ENCODE data around the gene PPP1R3C. TPM values are rescaled to one million over a fixed set of nuclear protein-coding genes. Genes with fewer than 3 reads are reported as not detected.

PPP1R3C gene
- total and polyA plus RNA-seq, 4 donors: 25.5 to 76.1 (median 31.0) TPM

DNA sequence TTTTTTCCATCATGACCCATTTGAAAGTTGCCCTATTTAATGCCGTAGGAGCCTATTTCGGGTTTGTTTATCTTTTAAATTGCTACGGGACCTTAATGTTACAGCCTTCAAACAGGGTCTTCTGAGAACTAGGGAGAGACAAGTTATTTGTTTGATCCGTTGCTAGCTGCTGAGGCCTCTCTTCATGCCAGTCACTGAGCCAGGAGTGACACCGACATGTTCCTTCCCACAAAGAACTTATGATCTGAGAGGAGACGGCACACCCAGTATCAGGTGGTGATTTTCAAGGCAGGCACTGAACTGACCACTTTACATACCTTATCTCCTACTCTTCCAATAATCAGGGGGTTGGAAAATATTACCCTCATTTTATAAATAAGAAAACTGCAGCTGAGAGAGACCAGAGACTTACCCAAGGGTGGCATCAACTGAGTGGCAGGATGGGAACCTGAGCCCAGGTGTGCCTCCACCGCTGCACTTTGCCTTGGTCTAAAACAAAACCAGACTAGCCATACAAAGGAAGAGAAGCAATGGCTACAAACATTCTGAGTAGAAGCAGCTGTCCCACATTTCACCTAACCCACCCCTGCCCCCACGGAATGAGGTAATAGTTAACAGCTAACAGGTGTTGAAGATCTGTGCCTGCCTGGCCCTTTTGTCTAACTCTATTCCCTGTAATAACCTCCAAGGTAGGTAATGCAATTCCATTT is 40.5 kb downstream of the PPP1R3C start:
- Histone ChIP-seq H3K36me3 (ENCODE audit: control insufficient read depth in 4 of 4, insufficient read depth in 3 of 4, low read depth in 1 of 4, low read length in 3 of 4) (no peaks in the 10 kb centered on the region), H3K4me1 (ENCODE audit: control insufficient read depth in 4 of 4, insufficient read depth in 4 of 4, low read length in 3 of 4) (no peaks in the 10 kb centered on the region), H3K4me3 (ENCODE audit: low read depth in 1 of 3, low read length in 3 of 3) (no peak overlapping the region), H3K27ac (ENCODE audit: low read depth in 1 of 2, low read length in 2 of 2) (peak overlapping the region in 1 of 2 donors; percentile 5), H3K27me3 (ENCODE audit: control insufficient read depth in 4 of 4, insufficient read depth in 4 of 4, low read length in 3 of 4) (no peaks in the 10 kb centered on the region), H3K9me3 (ENCODE audit: control insufficient read depth in 4 of 4, low read length in 3 of 4) (no peaks in the 10 kb centered on the region), H3K9ac (ENCODE audit: low read depth in 1 of 2, low read length in 2 of 2) (no peak overlapping the region)
- 81% methylated on average over 8 of the region's 8 CpGs for WGBS
- TF ChIP-seq, protein P1, sequence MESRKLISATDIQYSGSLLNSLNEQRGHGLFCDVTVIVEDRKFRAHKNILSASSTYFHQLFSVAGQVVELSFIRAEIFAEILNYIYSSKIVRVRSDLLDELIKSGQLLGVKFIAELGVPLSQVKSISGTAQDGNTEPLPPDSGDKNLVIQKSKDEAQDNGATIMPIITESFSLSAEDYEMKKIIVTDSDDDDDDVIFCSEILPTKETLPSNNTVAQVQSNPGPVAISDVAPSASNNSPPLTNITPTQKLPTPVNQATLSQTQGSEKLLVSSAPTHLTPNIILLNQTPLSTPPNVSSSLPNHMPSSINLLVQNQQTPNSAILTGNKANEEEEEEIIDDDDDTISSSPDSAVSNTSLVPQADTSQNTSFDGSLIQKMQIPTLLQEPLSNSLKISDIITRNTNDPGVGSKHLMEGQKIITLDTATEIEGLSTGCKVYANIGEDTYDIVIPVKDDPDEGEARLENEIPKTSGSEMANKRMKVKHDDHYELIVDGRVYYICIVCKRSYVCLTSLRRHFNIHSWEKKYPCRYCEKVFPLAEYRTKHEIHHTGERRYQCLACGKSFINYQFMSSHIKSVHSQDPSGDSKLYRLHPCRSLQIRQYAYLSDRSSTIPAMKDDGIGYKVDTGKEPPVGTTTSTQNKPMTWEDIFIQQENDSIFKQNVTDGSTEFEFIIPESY (IDR thresholded peaks at IDR 0.05): no peak
- TF ChIP-seq SP1 (IDR thresholded peaks at IDR 0.05): no peak
- TF ChIP-seq, protein P2, sequence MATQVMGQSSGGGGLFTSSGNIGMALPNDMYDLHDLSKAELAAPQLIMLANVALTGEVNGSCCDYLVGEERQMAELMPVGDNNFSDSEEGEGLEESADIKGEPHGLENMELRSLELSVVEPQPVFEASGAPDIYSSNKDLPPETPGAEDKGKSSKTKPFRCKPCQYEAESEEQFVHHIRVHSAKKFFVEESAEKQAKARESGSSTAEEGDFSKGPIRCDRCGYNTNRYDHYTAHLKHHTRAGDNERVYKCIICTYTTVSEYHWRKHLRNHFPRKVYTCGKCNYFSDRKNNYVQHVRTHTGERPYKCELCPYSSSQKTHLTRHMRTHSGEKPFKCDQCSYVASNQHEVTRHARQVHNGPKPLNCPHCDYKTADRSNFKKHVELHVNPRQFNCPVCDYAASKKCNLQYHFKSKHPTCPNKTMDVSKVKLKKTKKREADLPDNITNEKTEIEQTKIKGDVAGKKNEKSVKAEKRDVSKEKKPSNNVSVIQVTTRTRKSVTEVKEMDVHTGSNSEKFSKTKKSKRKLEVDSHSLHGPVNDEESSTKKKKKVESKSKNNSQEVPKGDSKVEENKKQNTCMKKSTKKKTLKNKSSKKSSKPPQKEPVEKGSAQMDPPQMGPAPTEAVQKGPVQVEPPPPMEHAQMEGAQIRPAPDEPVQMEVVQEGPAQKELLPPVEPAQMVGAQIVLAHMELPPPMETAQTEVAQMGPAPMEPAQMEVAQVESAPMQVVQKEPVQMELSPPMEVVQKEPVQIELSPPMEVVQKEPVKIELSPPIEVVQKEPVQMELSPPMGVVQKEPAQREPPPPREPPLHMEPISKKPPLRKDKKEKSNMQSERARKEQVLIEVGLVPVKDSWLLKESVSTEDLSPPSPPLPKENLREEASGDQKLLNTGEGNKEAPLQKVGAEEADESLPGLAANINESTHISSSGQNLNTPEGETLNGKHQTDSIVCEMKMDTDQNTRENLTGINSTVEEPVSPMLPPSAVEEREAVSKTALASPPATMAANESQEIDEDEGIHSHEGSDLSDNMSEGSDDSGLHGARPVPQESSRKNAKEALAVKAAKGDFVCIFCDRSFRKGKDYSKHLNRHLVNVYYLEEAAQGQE (IDR thresholded peaks at IDR 0.05): no peak
- TF ChIP-seq RXRA (IDR thresholded peaks at IDR 0.05): no peak
- no peak for TF ChIP-seq EGR1 (IDR thresholded peaks at IDR 0.05; ENCODE audit: low read depth in 2 of 2)
- no peak for DNase-seq (ENCODE audit: low spot score)

DNA sequence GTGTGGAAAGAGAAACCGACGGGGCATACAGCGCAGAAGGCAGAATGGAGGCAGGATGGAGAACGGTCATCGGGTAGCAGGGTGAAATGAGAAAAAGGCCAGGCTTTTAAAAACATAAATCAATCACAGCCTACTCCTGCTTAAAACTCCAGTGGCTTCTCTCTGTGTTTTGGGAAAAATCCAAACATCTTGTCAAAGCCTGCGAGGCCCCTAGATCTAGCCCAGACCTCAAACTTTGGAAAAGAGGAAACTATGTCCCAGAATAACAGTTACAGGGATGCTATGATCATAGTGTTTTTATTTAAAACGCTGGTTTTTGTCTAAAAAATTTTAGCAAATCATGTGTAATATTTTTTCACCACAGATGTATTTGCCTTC is 41.1 kb downstream of the PPP1R3C start:
- no peak overlapping the region for H3K9ac ChIP-seq (ENCODE audit: low read depth in 1 of 2, low read length in 2 of 2)
- peak overlapping the region; percentile 5 to 26 for H3K27ac ChIP-seq (ENCODE audit: low read depth in 1 of 2, low read length in 2 of 2)
- no peaks in the 10 kb centered on the region for H3K4me1 ChIP-seq (ENCODE audit: control insufficient read depth in 4 of 4, insufficient read depth in 4 of 4, low read length in 3 of 4)
- H3K9me3 ChIP-seq (ENCODE audit: control insufficient read depth in 4 of 4, low read length in 3 of 4): no peaks in the 10 kb centered on the region
- 74% methylated on average over 7 of the region's 7 CpGs for WGBS
- no peak overlapping the region for H3K4me3 ChIP-seq (ENCODE audit: low read depth in 1 of 3, low read length in 3 of 3)
- DNase-seq (ENCODE audit: low spot score): no peak
- no peaks in the 10 kb centered on the region for H3K36me3 ChIP-seq (ENCODE audit: control insufficient read depth in 4 of 4, insufficient read depth in 3 of 4, low read depth in 1 of 4, low read length in 3 of 4)
- TF ChIP-seq RXRA (IDR thresholded peaks at IDR 0.05) (no peak), YY1 (IDR thresholded peaks at IDR 0.05) (no peak)
- H3K27me3 ChIP-seq (ENCODE audit: control insufficient read depth in 4 of 4, insufficient read depth in 4 of 4, low read length in 3 of 4): no peaks in the 10 kb centered on the region

DNA sequence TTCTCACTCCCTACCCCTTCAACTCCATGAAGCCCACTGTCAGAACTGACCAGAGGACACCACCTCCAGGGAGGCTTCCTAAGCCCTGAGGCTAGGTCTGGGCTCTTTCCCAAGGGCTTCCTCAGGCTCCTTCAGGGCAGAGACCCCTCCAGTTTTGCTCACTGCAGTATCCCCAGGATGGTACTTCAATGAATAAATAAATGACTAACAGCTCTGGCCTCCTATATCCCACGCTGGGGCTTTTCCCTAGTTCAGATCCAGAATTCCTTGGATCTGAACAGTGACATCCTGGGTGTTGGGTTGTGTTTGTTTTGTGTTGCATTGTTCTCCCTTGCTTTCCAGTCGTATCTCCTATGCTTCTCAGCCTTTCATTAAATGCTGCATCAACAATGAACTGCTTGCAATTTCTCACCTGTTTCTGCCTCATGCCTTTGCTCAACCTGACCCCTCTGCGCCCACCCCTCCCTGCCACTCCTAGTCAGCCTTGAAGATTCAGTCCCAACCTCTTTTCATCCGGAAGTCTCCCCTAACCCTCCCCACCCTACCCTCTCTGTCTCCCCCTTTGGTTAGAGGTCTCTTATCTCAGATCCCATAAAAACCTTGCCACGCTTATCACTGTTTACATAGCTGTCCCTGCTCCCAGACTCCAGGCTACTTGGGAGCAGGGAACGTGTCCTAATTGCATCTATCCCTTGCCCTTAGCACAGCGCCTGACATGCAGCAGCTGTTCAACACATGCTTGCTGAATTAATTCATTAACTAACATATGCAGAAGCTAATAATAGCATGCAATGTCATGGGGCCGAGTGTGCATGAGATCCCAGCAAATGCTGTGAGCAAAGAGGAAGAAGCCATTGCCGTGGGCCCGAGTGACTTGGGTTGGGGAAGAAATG is 41.7 kb downstream of the PPP1R3C start:
- WGBS: 69% methylated on average over 10 of the region's 10 CpGs
- Histone ChIP-seq H3K9me3 (ENCODE audit: control insufficient read depth in 4 of 4, low read length in 3 of 4) (no peaks in the 10 kb centered on the region), H3K27ac (ENCODE audit: low read depth in 1 of 2, low read length in 2 of 2) (peak overlapping the region; percentile 26 to 63), H3K36me3 (ENCODE audit: control insufficient read depth in 4 of 4, insufficient read depth in 3 of 4, low read depth in 1 of 4, low read length in 3 of 4) (no peaks in the 10 kb centered on the region), H3K9ac (ENCODE audit: low read depth in 1 of 2, low read length in 2 of 2) (no peak overlapping the region), H3K27me3 (ENCODE audit: control insufficient read depth in 4 of 4, insufficient read depth in 4 of 4, low read length in 3 of 4) (no peaks in the 10 kb centered on the region), H3K4me3 (ENCODE audit: low read depth in 1 of 3, low read length in 3 of 3) (no peak overlapping the region), H3K4me1 (ENCODE audit: control insufficient read depth in 4 of 4, insufficient read depth in 4 of 4, low read length in 3 of 4) (no peaks in the 10 kb centered on the region)
- DNase-seq (ENCODE audit: low spot score): no peak
- TF ChIP-seq YY1 (IDR thresholded peaks at IDR 0.05) (no peak), NR2F2 (IDR thresholded peaks at IDR 0.05) (peak; percentile 81), GABPA (IDR thresholded peaks at IDR 0.05 in 1 of 2, conservative IDR thresholded peaks at IDR 0.05 in 1 of 2) (no peak), EGR1 (IDR thresholded peaks at IDR 0.05; ENCODE audit: low read depth in 2 of 2) (no peak)
- TF ChIP-seq, protein P2 (IDR thresholded peaks at IDR 0.05): peak; percentile 11
